A172 (cell line): ENCODE data around the gene DCUN1D4. TPM values are rescaled to one million over a fixed set of nuclear protein-coding genes. Genes with fewer than 3 reads are reported as not detected.
"Not testable (repeated sequence)": the region's sequence is repeated elsewhere in the genome, so short reads cannot be mapped to it uniquely, and the experiment has no call there.

ENCODE experiments used
- DNase-seq: peaks from one replicate; pipeline ENCODE4 v3.0.0-alpha.2; 2015; ENCODE audit warnings: low spot score
- total RNA-seq: library from RNA; depleted of rRNA; stranded (reverse); fragments of >200 nt; shearing (Covaris generic); gene quantifications from 2 replicates; pipeline ENCODE4 v1.2.3, GENCODE V29; 2014

Gene DCUN1D4
- total RNA-seq, 1 experiment from 2014 or later: 51.4 TPM

GRCh38 chr4:51894059-51894645 is 51.2 kb downstream of the DCUN1D4 start:
- DNase-seq: no peak

GRCh38 chr4:51895158-51895557 is 52.2 kb downstream of the DCUN1D4 start:
- DNase-seq: no peak

- peak; percentile 66 for DNase-seq
Measured at GRCh38 chr4:51895816-51896408, 53.0 kb downstream of the DCUN1D4 start.

GRCh38 chr4:51901363-51901762 is 58.4 kb downstream of the DCUN1D4 start:
- DNase-seq: no peak

- no peak for DNase-seq
Measured at GRCh38 chr4:51906167-51906958, 63.4 kb downstream of the DCUN1D4 start.

GRCh38 chr4:51907006-51907669 is 64.2 kb downstream of the DCUN1D4 start:
- no peak for DNase-seq

GRCh38 chr4:51909236-51909703 is 66.3 kb downstream of the DCUN1D4 start:
- no peak for DNase-seq

- DNase-seq: no peak
Measured at GRCh38 chr4:51918251-51918650, 75.3 kb downstream of the DCUN1D4 start.

- DNase-seq: no peak
Measured at GRCh38 chr4:51923343-51923742, 80.4 kb downstream of the DCUN1D4 start.

- no peak for DNase-seq
Measured at GRCh38 chr4:51925307-51925706, 82.4 kb downstream of the DCUN1D4 start.

- DNase-seq: no peak
Measured at GRCh38 chr4:51930557-51930956, 87.6 kb downstream of the DCUN1D4 start.

GRCh38 chr4:51931461-51931860 is 88.5 kb downstream of the DCUN1D4 start:
- DNase-seq: no peak

- DNase-seq: peak; percentile 40
Measured at GRCh38 chr4:51932261-51932660, 89.3 kb downstream of the DCUN1D4 start.

- no peak for DNase-seq
Measured at GRCh38 chr4:51932684-51933083, 89.7 kb downstream of the DCUN1D4 start.

GRCh38 chr4:51940460-51940859 is 97.5 kb downstream of the DCUN1D4 start:
- DNase-seq: not testable (repeated sequence)

- DNase-seq: peak; percentile 42
Measured at GRCh38 chr4:51942108-51942832, 99.3 kb downstream of the DCUN1D4 start.

- no peak for DNase-seq
Measured at GRCh38 chr4:51942833-51943215, 99.9 kb downstream of the DCUN1D4 start.

- DNase-seq: peak; percentile 52
Measured at GRCh38 chr4:51943221-51943620, 100.3 kb downstream of the DCUN1D4 start.

- DNase-seq: no peak
Measured at GRCh38 chr4:51958199-51958968, 115.4 kb downstream of the DCUN1D4 start.

- DNase-seq: no peak
Measured at GRCh38 chr4:51960486-51960885, 117.5 kb downstream of the DCUN1D4 start.
